ACC112 (cell line): ENCODE data around the gene GARIN5A.
"Not testable (repeated sequence)": the region's sequence is repeated elsewhere in the genome, so short reads cannot be mapped to it uniquely, and the experiment has no call there.

Source experiments
- H2AFZ ChIP-seq: fragments of 200-600 bp; sonication (generic); one replicate; pipeline ENCODE4 v1.6.0; 2017; ENCODE audit warnings: antibody characterized with exemption, low read length; ENCODE audit not compliant: unreplicated experiment
- H3K27ac ChIP-seq: fragments of 200-600 bp; sonication (generic); 2 replicates; pipeline ENCODE4 v1.5.1; 2014; ENCODE audit warnings: low read depth, mild to moderate bottlenecking, antibody characterized with exemption, low read length, moderate library complexity
- H3K27me3 ChIP-seq: fragments of 200-600 bp; sonication (generic); 2 replicates; pipeline ENCODE4 v1.6.1; 2014; ENCODE audit warnings: mild to moderate bottlenecking, antibody characterized with exemption, low read length, moderate library complexity, mixed read lengths; ENCODE audit not compliant: insufficient read depth
- H3K36me3 ChIP-seq: fragments of 200-600 bp; sonication (generic); 2 replicates; pipeline ENCODE4 v1.6.1; 2016; ENCODE audit warnings: mild to moderate bottlenecking, antibody characterized with exemption, low read length, moderate library complexity, mixed read lengths; ENCODE audit not compliant: insufficient read depth
- H3K4me1 ChIP-seq: fragments of 200-600 bp; sonication (generic); one replicate; pipeline ENCODE4 v1.6.1; 2016; ENCODE audit warnings: low read length, mixed read lengths; ENCODE audit not compliant: insufficient read depth, unreplicated experiment, control insufficient read depth
- H3K4me3 ChIP-seq: fragments of 200-600 bp; sonication (generic); 2 replicates; pipeline ENCODE4 v1.5.1; 2014; ENCODE audit warnings: mild to moderate bottlenecking, low read depth, low read length
- H3K79me2 ChIP-seq: fragments of 200-600 bp; sonication (generic); one replicate; pipeline ENCODE4 v1.6.0; 2016; ENCODE audit warnings: low read length; ENCODE audit not compliant: control insufficient read depth, unreplicated experiment, insufficient read depth

GARIN5A gene

GRCh38 chr19:50476907-50477238, 225 bp upstream of the GARIN5A start:
- Histone ChIP-seq H3K36me3 (no peaks in the 10 kb centered on the region), H3K4me1 (peaks cover 6% of the 10 kb centered on the region), H2AFZ (peak overlapping the region; percentile 92), H3K27me3 (no peaks in the 10 kb centered on the region), H3K4me3 (peak overlapping the region; percentile 83), H3K79me2 (peaks cover 9% of the 10 kb centered on the region), H3K27ac (no peak overlapping the region)

GRCh38 chr19:50475736-50476223, 868 bp downstream of the GARIN5A start:
- Histone ChIP-seq H3K27ac (no peak overlapping the region), H3K4me1 (peaks cover 6% of the 10 kb centered on the region), H3K4me3 (no peak overlapping the region), H3K36me3 (no peaks in the 10 kb centered on the region), H3K79me2 (peaks cover 9% of the 10 kb centered on the region), H3K27me3 (no peaks in the 10 kb centered on the region), H2AFZ (no peak overlapping the region)

- Histone ChIP-seq H3K4me3 (no peak overlapping the region), H2AFZ (no peak overlapping the region), H3K36me3 (no peaks in the 10 kb centered on the region), H3K79me2 (peaks cover 9% of the 10 kb centered on the region), H3K27ac (no peak overlapping the region), H3K27me3 (no peaks in the 10 kb centered on the region), H3K4me1 (peaks cover 6% of the 10 kb centered on the region)
Observed at GRCh38 chr19:50475101-50475568, 1.5 kb downstream of the GARIN5A start.

- not testable (repeated sequence) for H3K4me1 ChIP-seq, H3K36me3 ChIP-seq, H3K4me3 ChIP-seq, H2AFZ ChIP-seq, H3K79me2 ChIP-seq, H3K27me3 ChIP-seq, H3K27ac ChIP-seq
Observed at GRCh38 chr19:50473336-50473735, 3.3 kb downstream of the GARIN5A start.

- Histone ChIP-seq H3K27me3 (no peaks in the 10 kb centered on the region), H3K79me2 (no peaks in the 10 kb centered on the region), H3K27ac (no peak overlapping the region), H3K4me3 (no peak overlapping the region), H3K36me3 (no peaks in the 10 kb centered on the region), H2AFZ (no peak overlapping the region), H3K4me1 (no peaks in the 10 kb centered on the region)
Observed at GRCh38 chr19:50468818-50469217, 7.8 kb downstream of the GARIN5A start.

- H3K79me2 ChIP-seq: no peaks in the 10 kb centered on the region
- H3K4me1 ChIP-seq: no peaks in the 10 kb centered on the region
- no peak overlapping the region for H3K27ac ChIP-seq
- H3K36me3 ChIP-seq: no peaks in the 10 kb centered on the region
- no peak overlapping the region for H2AFZ ChIP-seq
- H3K4me3 ChIP-seq: no peak overlapping the region
- no peaks in the 10 kb centered on the region for H3K27me3 ChIP-seq
Observed at GRCh38 chr19:50467566-50467965, 9.1 kb downstream of the GARIN5A start.

GRCh38 chr19:50466706-50467039, 10.0 kb downstream of the GARIN5A start:
- no peaks in the 10 kb centered on the region for H3K4me1 ChIP-seq
- H3K27ac ChIP-seq: no peak overlapping the region
- H3K36me3 ChIP-seq: no peaks in the 10 kb centered on the region
- H3K4me3 ChIP-seq: no peak overlapping the region
- H3K79me2 ChIP-seq: no peaks in the 10 kb centered on the region
- no peak overlapping the region for H2AFZ ChIP-seq
- no peaks in the 10 kb centered on the region for H3K27me3 ChIP-seq

GRCh38 chr19:50465986-50466705, 10.5 kb downstream of the GARIN5A start:
- Histone ChIP-seq H3K36me3 (no peaks in the 10 kb centered on the region), H3K4me1 (no peaks in the 10 kb centered on the region), H3K27me3 (no peaks in the 10 kb centered on the region), H3K4me3 (no peak overlapping the region), H3K27ac (no peak overlapping the region), H2AFZ (no peak overlapping the region), H3K79me2 (no peaks in the 10 kb centered on the region)

GRCh38 chr19:50465000-50465399, 11.6 kb downstream of the GARIN5A start:
- H3K4me3 ChIP-seq: no peak overlapping the region
- no peaks in the 10 kb centered on the region for H3K36me3 ChIP-seq
- H3K27me3 ChIP-seq: no peaks in the 10 kb centered on the region
- H3K27ac ChIP-seq: no peak overlapping the region
- H2AFZ ChIP-seq: no peak overlapping the region
- H3K4me1 ChIP-seq: peaks cover 1% of the 10 kb centered on the region
- H3K79me2 ChIP-seq: no peaks in the 10 kb centered on the region

GRCh38 chr19:50464348-50464747, 12.3 kb downstream of the GARIN5A start:
- no peaks in the 10 kb centered on the region for H3K27me3 ChIP-seq
- peaks cover 3% of the 10 kb centered on the region for H3K4me1 ChIP-seq
- no peaks in the 10 kb centered on the region for H3K36me3 ChIP-seq
- H2AFZ ChIP-seq: no peak overlapping the region
- no peak overlapping the region for H3K27ac ChIP-seq
- H3K4me3 ChIP-seq: no peak overlapping the region
- H3K79me2 ChIP-seq: no peaks in the 10 kb centered on the region

- H3K4me1 ChIP-seq: peaks cover 3% of the 10 kb centered on the region
- no peak overlapping the region for H2AFZ ChIP-seq
- peaks cover 5% of the 10 kb centered on the region; the same call in 1 of the 2 replicates for H3K27me3 ChIP-seq
- H3K27ac ChIP-seq: no peak overlapping the region
- no peak overlapping the region for H3K4me3 ChIP-seq
- H3K79me2 ChIP-seq: no peaks in the 10 kb centered on the region
- H3K36me3 ChIP-seq: no peaks in the 10 kb centered on the region
Observed at GRCh38 chr19:50462970-50463369, 13.7 kb downstream of the GARIN5A start.
